GM20431 (cell line): ENCODE results near the gene C1orf198.

Experiments used
- in situ Hi-C: fragments of 300-500 bp; cut with MseI, MboI; formaldehyde crosslinking; loops from one replicate; pipeline ENCODE4 v1.15.0; 2020; ENCODE audit warnings: low sequenced_read_pairs; ENCODE audit not compliant: unreplicated experiment

C1orf198 gene

GRCh38 chr1:230895452-230895851, 27.1 kb upstream of the C1orf198 start:
- in situ Hi-C loops: no loop called here

GRCh38 chr1:230894664-230895063, 26.3 kb upstream of the C1orf198 start:
- in situ Hi-C loops: no loop called here

GRCh38 chr1:230894032-230894431, 25.7 kb upstream of the C1orf198 start:
- in situ Hi-C loops: no loop called here

- in situ Hi-C loops: no loop called here
Measured at GRCh38 chr1:230892018-230892491, 23.7 kb upstream of the C1orf198 start.

- in situ Hi-C loops: no loop called here
Measured at GRCh38 chr1:230891413-230891812, 23.1 kb upstream of the C1orf198 start.

GRCh38 chr1:230884646-230885045, 16.3 kb upstream of the C1orf198 start:
- in situ Hi-C loops: no loop called here

GRCh38 chr1:230883967-230884366, 15.6 kb upstream of the C1orf198 start:
- in situ Hi-C loops: no loop called here

- in situ Hi-C loops: no loop called here
Measured at GRCh38 chr1:230879778-230880177, 11.5 kb upstream of the C1orf198 start.

GRCh38 chr1:230878591-230878990, 10.3 kb upstream of the C1orf198 start:
- in situ Hi-C loops: no loop called here

- in situ Hi-C loops: no loop called here
Measured at GRCh38 chr1:230877924-230878590, 9.7 kb upstream of the C1orf198 start.

- in situ Hi-C loops: no loop called here
Measured at GRCh38 chr1:230877146-230877923, 9.0 kb upstream of the C1orf198 start.

- in situ Hi-C loops: no loop called here
Measured at GRCh38 chr1:230876660-230877059, 8.3 kb upstream of the C1orf198 start.

GRCh38 chr1:230875370-230875769, 7.0 kb upstream of the C1orf198 start:
- in situ Hi-C loops: no loop called here

- in situ Hi-C loops: no loop called here
Measured at GRCh38 chr1:230870916-230871315, 2.6 kb upstream of the C1orf198 start.

- in situ Hi-C loops: no loop called here
Measured at GRCh38 chr1:230869500-230869899, 1.2 kb upstream of the C1orf198 start.

- in situ Hi-C loops: no loop called here
Measured at GRCh38 chr1:230868736-230869385, 540 bp upstream of the C1orf198 start.

- in situ Hi-C loops: no loop called here
Measured at GRCh38 chr1:230867101-230867902, 1.0 kb downstream of the C1orf198 start.

- in situ Hi-C loops: no loop called here
Measured at GRCh38 chr1:230866171-230867070, 1.9 kb downstream of the C1orf198 start.
